DMS 273 (cell line): Measurements from ENCODE around the gene SLC25A13.

Experiments
- DNase-seq: peaks from one replicate; lab custom pipeline; 2025; ENCODE audit not compliant: unreplicated experiment; lab: John Stamatoyannopoulos, UW

The SLC25A13 gene

DNA sequence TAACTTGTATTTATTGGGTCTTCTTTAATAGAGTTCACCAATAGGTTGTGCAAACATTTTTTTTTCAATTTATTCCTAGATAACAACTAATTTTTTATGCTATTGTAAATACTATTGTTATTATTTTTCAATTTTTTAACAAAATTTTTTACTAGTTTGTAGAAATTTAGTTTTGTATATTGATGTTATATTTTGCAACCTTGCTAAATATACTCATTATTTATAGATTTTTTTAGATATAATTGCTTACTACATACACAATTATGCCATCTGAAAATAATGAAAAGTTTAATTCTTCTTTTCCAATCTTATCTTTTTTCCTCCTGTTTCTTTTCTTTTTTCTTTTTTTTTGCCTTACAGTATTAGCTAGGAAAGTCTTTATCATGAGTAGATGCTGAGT, 216.9 kb downstream of the SLC25A13 start:
- DNase-seq = no peak

DNA sequence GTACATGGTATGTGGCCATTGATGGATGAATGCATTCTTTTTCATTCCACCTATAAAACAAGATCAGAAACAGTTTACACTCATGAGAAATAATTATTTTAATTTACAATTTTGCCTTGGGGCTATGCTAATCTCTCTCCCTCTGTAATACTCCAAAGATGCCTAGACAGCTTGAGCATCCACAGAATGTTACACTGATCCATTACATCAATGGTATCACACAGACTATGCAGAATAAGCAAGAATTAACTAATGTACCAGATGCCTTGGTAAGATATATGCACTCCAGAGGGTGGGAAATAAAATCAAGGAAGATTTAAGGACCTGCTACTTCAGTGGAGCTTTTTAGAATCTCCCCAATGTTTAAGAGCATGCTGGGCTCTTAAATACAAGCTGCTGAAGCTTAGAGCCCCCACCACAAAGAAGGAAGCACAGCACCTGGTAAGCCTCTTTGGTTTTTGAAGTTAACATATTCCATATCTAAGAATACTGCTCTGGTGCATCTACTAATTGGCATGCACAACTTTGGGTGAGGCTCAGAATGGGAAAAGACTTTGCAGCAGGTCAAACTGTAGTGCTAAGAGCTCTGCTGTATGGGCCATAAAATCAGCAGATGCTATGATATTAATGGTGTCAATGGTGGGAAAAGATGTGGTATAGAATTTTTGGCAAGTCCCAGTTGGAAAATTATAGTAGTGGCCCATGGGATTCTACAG, 219.6 kb downstream of the SLC25A13 start:
- no peak for DNase-seq

DNA sequence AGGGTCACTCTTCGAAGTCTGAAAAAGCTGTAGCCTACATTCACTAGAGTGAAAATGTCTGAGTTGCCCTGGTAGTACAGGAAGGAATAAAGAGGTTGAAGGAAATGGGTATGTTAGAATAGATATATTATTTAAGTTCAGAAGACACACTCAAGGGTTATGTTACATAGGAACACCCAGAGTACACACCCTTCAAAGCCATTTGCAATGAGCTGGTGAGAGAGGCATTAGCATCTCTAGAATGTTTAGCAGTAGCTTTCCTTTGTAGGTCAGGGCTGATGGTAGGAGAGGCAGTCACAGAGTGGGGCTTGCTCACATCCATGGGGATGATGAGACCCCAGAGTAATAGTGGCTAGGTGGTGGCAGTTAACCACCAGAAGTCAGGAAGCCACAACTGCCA, 221.2 kb downstream of the SLC25A13 start:
- DNase-seq = no peak

GRCh38 chr7:96097835-96098234, 224.1 kb downstream of the SLC25A13 start:
- no peak for DNase-seq

DNA sequence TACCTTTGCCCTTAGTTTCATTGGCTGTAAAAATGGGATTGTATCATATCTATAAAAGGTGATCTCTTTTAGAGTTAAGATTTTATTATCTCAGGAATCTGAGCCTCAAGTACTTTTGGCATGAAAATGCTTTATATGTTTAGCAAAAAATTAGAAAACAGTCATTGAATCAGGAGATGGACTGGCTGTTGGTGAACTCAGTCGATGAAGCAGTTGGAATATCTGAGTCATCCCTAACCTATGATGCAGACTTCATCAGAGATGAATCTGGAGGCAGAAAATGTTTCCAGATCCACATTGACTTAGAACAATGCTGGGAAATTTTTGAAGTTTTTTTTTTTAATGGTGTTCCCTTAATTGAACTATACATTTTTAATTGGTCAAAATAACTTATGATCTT, 228.5 kb downstream of the SLC25A13 start:
- no peak for DNase-seq

DNA sequence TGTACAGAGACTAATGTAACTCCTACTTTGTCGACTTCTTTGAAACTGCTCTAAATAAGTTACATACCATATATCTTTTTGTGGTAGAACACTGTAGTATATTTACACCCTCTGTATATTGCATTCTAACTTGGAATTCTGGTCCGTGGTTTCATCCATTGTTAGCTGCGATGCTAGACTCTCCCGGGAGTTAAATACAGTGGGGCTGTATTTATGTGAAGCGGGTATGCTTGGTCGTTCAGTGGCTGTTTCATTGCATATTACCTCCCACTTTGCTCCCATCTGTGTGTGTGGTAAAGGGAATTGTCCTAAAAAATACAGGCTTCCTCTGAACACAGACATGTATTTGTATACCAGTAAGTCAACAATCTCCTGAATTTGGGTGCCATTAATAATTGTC, 231.1 kb downstream of the SLC25A13 start:
- DNase-seq = no peak

GRCh38 chr7:96089511-96089910, 232.4 kb downstream of the SLC25A13 start:
- DNase-seq = no peak

DNA sequence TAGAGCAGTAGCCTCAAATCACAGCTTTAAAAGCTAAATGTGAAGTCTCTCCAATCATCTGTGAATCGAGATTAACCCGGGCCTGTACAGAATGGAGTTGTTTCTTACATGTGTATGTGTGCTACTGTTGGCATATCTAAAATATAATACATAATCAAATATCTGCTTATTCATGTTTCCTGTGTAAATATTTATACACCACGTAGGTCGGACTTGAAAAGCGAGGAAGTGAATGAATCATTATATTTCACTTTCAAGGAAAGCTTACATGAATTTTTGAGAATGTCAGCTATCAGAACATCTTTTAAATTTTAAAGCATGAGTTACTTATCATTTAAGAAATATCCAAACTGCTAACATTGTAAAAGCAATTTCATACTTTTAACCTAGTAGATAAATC, 233.3 kb downstream of the SLC25A13 start:
- DNase-seq = no peak

DNA sequence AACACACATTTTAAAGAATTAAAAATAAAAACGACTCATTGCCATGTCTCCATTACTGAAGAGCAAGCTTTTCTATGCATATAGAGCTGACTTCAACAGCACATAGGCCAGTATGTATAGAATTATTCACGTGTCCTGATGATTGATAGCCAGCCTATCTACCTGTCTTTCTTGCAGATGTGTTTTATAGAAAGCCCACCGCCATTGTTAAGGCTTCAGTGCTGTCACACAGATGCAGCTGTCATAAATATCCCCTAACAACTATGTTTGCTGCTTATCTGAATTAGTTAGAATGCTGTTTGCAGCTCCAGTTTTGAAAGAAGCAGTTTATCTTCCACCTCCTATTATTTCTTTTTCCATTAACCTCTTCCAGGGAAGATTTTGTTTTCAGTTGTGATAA, 235.9 kb downstream of the SLC25A13 start:
- no peak for DNase-seq

- no peak for DNase-seq
Measured at GRCh38 chr7:96084881-96085553, 236.9 kb downstream of the SLC25A13 start.

GRCh38 chr7:96080027-96080426, 241.9 kb downstream of the SLC25A13 start:
- DNase-seq = no peak

DNA sequence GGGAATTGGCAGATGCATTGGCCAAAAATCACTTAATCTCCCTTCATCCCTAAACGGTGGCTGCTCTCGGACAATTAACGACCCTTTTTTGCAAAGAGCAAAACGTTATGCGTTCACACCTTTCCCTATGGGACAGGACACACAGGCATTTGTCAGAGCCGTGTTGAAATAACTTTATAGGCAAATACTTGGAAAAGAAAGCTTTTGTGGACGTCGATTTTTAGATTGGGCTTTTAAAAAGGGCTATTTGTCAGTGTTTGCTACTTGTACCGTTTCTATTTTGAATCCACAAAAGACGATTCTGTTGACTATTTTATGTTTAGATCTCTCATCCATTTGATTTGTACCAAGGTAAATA, 245.6 kb downstream of the SLC25A13 start:
- no peak for DNase-seq

GRCh38 chr7:96075510-96076349, 246.2 kb downstream of the SLC25A13 start:
- DNase-seq = peak; percentile 96

- DNase-seq = peak; percentile 49
Measured at GRCh38 chr7:96074871-96075270, 247.0 kb downstream of the SLC25A13 start.
